ENCODE results near the gene TFAP2A. TPM values are rescaled to one million over a fixed set of nuclear protein-coding genes. Genes with fewer than 3 reads are reported as not detected.

Gene TFAP2A
- polyA plus RNA-seq, 3 donors: 23.5 to 27.9 (median 25.5) TPM

DNA sequence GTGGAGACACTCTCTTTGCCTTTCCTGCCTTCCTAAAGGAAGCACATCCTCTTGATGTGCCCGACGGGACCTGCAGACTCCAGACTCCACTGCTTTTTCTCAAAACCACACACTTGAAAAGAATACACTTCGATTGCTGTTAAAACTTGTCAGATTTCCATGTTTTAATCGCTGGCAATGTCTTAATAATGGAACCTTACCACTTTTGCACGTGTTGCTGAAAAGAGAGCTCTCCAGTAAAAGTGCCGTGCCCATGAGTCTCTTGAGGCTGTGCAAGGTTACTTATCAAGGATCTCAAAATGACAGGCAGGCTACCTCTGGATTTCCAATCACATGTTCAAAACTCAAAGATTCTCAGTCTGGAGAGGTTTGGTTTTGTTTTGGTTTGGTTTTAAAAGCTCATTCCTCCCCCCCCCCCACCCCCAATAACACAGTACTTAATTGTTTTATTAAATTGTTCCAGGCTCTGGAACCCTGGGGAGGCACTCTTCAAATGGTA, 12.0 kb upstream of the TFAP2A start:
- no peak for DNase-seq (ENCODE audit: low read depth in 3 of 3, low spot score in 2 of 3)

DNA sequence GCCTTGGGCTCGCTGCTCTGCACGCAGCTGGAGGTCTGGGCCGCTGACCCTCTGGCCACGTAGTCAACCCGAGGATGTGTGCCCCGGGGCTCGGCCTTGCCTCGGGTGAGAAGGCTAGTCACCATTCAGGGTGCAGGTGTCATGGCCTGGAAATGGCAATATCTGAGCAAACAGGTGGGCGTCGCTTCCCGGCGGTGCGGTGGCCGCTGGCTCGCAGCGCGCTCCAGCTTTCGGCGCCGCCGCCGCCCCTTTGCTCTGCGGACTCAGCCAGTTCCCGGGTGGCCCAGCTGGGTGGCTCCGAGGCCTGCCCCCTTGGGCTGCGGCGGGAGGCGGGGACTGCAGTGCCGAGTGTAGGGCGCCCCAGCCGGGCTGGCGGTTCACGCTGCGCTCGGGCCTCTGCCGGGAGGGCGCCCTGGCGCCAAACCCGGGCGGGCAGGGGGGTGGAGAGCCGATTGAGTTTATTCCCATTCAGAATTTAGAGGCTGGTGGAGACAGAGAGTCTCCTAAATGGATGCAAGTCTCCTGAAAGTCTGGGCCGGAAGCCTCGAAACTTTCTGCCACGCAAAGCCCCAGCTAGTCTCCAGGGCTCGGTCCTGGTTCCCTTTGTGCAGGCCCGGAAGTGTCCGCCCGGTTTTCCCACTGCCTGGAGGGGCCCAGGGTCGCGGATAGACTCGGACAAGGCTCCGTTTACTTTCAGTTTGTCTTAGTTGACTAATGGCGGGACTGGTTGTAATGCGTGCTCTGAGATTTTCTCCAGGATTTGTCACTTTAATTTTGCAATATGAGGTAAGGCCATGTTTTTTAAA, 11.3 kb upstream of the TFAP2A start:
- DNase-seq (ENCODE audit: low read depth in 3 of 3, low spot score in 2 of 3): no peak

DNA sequence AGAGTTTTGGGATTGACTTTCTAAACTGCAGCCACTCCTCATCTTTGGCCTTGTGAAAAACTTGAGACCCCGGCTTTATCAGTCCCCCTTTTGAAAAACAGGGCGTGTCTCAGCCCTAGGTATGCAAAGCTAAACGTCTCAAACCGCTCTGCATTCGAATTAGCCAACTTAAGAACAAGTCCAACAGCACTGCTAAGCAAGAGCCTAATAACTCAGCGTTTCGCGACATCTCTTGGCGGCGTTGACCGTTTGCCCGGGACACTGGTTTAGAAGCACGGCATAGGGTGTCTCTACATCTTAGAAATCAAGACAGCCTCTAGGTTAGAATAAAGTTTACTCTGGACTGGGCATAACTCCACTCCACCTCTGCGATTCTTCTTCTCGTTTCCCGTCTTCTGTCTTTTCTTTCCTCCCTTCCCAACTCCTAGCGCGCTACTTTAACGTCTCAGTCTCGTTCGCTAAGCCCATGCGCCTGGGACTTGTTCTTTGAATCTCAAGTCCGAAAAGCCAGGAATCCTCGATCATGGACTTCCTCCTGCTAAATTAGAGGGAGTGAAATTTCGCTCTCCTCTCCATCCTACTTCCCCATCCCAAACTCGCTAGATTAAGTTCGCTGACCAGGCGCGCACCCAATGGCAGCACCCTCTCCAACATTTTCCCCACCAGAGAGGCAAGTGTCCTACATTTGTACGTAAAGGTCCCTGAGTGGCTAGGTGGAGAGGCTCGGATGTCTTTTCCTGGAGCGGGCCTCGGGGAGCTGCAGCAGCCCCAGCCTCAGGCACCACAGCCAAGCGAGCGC, 10.5 kb upstream of the TFAP2A start:
- DNase-seq (ENCODE audit: low read depth in 3 of 3, low spot score in 2 of 3): no peak

DNA sequence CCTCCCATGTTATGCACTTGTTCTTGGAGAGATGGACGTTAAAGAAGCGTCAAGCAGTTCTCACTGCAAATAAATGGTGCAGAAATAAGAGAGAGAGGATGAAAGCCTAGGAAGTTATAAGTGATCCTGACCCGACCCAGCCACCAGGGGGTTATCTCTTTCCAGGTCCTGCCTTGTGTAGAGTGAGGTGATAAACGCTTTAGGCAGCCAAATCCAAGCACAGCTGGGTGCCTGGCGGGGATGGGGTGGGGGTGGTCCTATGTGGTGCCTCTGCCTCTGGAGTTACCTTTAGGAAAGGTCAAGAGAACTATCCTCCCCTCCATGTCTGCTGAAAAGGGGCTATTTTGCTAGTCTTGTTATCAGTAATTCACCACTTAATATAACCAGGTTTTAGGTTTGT, 9.2 kb upstream of the TFAP2A start:
- DNase-seq (ENCODE audit: low read depth in 3 of 3, low spot score in 2 of 3): no peak

DNA sequence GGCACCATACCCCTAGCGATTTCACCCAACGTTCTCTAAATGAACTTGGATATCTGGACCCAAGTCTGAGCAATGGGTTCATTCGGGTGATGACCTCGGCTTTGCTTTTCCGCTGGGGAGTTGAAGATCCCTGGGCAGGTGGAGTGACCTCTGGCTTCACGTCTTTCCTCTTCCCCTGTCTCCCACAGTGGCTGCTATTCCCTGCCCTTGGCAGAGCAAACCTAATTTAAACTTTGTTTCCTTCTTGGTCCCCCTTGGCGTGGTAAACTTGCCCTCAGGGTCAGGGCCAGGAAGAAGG, 7.8 kb upstream of the TFAP2A start:
- DNase-seq (ENCODE audit: low read depth in 3 of 3, low spot score in 2 of 3): no peak

DNA sequence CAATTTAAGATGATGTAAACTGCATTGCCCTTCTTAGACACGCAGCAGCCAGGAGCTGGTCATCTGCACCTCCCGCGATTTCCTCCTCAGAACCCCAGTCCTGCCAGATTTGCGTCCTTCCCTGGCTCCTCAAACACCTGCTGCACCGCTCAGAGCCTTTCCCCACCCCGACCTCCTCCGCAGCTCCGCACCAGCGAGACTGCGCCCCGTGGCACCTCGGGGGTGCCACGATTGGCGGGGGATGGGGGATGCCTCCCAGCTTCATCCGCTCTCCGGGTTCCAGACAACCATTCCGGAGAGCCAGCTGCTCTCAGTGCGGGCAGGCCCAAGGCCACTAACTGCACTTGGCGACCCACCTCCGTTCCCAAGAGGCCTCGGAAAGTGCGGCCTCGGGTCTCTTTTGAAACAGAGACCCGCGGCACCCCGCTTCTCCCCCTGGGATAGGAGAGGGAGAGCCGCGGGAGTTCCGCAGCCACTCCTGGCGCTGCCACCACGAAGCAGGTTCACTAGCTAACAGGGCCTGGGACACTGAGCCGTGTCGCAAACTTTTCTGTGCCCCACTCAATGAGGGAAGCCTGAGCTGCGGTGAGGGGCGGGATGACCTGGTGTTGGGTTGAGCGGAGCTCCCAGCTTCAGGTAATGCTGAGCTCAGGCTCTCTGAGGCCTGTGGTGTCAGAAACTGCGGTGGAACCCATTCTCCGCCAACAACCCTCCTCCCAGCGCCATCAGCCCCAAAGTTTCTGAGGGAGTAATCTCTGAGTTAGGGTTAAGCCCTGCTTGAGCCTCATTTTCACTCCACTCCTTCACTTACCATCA, 7.3 kb upstream of the TFAP2A start:
- no peak for DNase-seq (ENCODE audit: low read depth in 3 of 3, low spot score in 2 of 3)

DNA sequence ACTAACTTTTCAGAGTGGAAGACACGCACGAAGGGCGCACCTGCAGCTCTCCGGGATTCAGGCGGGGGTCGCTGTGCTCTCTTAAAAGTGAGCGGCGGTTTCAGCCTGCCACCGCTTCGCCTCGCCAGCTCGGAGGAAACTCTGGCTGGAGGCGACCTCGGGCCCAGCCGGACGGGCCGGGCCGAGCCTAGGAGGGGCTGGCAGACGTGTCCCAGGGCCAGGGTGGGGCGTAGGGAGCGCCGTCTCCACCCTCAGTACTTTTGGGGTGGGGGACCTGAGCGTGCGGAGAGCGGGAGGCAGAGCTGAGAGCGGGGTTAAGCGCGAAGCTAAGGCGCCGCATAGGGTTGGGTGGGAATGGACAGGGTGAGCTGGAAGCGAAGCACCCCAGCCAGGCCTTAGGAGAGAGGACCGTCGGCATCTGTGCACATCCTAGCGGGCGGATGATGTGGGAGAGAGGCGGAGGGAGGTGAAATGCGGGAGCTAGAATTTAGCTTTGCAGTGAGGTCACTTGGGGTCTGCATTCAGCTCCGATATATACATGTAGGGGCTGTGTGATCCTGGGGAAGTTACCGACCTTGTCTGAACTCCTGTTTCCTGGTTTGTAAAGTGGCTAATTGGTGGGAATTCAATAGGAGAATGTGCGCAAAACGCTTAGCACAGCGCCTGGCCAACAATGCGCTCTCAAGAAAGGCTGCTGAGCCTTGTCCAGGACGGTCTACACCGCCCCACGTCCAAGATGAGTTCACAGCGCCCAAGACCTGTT, 6.5 kb upstream of the TFAP2A start:
- no peak for DNase-seq (ENCODE audit: low read depth in 3 of 3, low spot score in 2 of 3)

DNA sequence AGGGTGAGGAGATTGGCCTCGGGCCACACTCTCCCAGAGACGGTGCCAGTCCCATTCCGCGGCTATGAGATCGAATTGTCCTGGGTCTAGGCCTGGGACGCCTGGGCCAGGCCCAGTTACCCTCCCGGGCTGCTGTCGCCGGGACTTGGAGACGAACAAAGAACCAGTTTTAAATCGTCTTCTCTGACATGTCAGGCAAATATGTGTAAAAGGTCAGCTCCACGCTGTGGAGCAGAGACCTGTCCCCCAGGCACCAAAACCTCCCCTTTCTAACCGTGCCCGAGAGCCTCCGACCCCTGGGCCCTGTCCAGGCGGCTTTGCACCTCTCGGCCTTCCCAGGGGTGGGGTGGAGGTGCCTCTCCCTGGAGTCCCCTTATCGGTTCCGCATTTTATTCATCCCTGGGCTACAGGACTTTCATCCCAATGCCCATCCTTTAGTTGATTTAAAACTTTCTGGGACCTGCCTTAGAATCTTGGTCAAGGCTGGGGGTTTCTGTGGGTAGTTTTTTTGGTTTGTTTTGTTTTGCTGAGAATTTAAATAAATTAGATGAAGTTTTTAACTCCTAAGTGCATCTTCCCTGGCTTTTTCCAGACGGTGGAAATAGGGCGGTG, 5.8 kb upstream of the TFAP2A start:
- no peak for DNase-seq (ENCODE audit: low read depth in 3 of 3, low spot score in 2 of 3)

DNA sequence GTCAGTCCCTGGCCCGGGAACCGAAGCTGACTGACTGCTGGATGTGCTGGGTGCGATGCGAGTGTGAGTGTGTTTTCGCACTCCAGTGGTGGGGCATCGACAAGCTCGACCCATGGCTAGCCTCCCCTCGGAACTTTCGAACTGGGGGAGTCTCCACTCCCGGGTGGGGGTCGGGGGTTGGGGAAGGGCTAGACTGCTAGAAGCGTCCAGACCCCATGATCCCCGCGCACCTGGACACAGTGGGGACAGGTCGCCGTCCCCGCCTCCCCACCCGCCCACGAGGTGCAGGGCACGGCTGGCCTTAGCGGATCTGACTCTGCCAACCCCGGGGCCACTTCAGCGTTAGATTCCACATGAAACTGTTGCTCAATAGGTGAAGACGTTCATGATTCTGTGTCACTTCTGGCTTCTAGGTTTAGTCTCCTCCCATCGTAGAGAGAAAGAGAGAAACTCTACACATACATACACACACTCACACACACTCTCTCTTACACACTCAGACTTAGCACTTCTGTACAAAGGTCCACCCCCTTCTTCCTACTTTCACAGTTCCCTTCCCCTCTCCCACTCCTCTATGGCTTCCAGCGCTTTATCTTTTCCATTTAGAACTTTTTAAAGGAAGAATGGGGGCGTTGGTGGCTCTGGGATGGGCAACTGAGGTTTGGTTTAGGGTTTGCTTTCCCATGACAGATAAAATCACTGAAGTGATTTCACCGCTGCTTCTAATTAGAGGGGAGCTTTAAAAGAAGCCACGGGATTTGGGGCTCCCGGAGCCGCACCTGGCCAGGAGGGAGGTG, 5.1 kb upstream of the TFAP2A start:
- no peak for DNase-seq (ENCODE audit: low read depth in 3 of 3, low spot score in 2 of 3)

DNA sequence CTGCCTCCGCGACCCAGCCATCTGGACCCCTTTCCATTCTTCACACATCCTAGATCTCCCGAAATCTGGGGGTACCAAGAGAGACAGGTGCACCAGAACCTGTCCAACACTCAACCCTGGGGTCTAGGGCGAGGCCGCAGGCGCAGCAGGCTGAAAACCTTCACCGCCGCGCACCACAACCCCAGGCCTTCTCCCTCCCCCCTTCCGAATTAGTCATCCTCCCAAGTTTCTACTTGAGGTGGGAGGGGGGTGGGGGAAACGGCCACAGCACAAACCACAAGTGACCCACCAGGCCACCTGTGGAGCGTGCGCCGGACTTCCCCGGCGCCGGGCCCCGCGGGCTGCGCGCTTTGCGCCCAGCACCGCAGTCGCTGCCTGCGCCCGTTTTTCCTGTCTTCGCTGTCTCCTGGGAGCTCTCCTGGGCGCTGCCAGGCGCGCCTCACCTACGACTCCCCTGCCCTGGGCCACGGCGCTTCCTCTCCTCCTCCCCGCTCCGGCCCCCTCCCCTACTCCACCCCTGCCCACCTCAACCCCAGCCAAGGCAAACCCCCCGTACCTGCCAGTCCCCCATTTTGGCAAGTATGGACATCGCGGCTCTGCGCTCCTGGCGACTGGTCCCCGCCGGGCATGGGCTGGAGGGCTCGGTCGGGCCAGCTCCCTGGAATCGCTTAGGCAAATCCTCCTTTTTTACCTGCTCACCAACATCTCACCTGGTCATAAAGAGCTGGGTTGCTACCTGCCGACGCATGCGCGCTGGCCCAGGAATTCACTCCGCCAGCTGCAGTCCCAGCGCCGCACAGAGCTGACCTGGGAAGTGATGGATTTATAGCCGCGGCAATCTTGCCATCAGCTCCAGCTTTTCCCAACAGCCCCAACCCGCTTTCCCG, 4.2 kb upstream of the TFAP2A start:
- no peak for DNase-seq (ENCODE audit: low read depth in 3 of 3, low spot score in 2 of 3)

DNA sequence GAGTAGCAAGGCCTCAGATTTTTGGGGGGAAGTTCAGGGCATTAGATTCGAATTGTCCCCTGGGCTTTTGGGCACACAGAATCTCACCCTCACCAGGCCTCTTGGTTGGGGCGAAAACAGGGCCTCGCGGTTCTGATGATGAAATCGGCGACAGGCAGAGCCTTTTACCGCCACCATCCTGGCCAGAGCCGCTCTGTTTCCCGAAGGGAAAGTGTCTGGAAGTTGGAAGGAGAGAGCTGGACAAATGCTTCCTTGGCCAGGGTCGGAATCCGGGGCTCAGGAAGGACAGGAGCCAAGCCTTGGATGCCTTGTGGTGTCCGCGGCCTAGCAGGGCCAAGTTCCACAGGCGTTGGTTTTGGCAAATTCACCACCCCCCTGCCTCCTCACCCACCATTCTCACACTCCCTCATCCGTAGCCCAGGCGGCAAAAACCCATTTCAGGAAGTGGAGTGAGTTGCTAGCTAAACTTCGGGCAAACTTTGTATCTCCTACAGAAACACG, 3.5 kb upstream of the TFAP2A start:
- no peak for DNase-seq (ENCODE audit: low read depth in 3 of 3, low spot score in 2 of 3)

DNA sequence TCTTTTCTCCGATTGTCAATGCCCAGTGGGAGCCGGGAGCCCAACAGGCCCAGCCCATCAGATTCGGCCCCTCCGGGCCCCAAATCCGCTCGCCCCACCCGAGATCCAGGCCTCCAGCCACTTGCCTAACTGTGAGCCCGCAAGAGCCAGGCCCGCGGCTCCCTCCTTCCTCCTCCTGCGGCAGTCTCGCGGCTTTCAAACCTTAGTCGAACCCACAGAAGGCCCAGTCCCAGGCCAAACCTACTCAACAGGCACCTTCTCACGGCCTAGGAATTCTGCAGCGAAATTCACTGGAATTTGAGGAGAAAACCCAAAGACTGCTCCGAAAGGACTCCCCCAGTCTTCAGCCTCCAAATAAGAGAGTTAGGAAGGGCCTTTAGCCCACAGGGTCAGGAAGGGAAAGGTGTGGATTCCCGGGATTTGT, 2.8 kb upstream of the TFAP2A start:
- no peak for DNase-seq (ENCODE audit: low read depth in 3 of 3, low spot score in 2 of 3)

DNA sequence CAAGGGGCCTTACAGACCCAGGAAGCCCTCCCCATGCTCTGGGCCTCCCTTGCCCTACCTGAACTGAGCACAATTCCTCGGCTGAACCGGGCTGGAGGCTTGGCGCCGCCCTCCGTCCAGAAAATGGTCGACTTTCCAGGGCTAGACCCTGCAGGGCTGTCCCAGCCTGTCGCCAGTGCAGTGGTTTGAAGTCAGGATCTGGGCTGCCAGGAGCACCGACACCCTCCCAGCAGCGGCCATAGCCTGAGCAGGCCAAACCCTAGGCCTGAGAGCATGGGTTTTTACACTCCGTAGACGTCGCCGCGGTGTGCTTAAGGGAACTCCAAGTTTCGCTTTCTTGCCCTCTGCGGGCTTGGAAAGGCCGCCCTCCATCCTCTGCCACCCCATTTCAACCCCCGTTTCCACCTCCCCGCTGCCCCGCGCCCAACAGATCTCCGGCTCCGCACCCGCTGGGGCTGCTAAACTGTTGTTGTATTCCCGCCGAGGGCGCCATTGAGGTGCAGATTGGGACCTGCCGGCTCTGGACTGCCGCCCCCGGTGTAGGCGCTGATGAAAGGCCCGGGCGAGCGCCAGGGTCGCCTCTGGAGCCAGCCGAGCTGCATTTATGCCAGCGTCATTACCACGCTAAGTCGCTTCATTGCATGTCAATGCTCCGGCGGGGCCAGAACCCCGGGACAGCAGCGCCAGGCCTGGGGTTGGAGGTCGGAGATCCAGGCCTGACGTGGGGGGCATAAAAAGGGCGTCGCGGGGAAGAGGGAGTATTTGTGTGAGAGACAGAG, 2.2 kb upstream of the TFAP2A start:
- no peak for DNase-seq (ENCODE audit: low read depth in 3 of 3, low spot score in 2 of 3)

DNA sequence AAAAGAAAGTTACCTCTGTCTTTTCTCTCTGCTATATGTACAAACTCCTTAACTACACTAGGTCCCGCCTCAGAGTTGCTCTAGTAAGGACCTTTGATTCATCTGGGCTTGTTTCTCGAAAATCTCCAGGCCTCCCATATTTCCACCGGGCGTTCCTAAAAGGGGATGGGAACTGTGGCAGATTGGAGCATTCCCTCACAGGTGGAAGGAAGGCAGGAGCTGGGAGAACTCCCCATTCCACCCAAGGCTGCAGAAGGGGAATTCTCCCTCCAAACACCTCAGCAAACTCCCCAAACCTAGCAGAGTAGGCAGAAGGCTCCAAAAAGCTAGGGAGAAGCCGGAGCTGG, 1.6 kb upstream of the TFAP2A start:
- DNase-seq (ENCODE audit: low read depth in 3 of 3, low spot score in 2 of 3): no peak

DNA sequence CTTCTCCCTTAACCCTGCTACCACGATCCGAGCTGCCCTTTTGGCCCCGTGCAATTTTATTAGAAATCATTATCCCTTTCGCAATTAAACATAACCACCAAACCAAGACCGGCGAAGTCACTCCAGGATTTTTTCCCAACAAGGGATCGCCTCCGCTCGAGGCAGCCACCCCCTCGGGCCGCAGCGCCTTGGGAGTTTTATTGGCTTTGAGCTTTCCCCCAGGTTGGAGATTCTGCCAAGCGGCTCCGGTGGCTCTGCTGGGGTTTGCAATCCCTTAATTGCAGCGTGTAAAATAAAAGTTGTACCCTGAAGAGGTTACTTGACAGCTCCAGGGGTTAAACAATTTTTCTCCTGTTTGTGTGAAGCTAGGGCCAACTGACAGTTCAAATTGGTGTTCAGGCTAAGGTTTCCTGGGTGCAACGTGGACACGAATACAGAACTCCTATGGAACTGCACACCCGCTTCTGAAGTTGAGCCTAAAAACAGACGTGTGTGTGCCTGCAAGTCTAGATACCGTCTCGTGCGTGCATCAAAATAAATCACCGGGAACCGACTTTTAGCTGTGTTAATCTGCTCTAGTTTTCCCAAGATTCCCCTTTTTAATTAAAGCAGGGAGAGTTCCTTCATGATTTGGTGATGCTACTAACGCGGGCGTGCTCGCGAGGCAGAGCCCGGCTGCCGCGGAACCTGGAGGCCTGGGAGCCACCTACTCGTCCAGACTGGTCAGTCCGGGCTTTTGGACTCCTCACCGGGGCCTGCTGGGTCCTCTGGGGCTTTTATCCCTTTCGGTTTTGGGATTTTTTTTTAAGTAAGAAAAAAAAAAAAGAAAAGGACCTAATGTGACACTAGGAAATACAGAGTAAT, 975 bp upstream of the TFAP2A start:
- DNase-seq (ENCODE audit: low read depth in 3 of 3, low spot score in 2 of 3): no peak

Data from right renal cortex interstitium (tissue), 3 donors.